Erythroblast (primary cell): ENCODE data around the gene EYS.

Source experiments
- DNase-seq, 2 experiments: peaks; one replicate each; lab custom pipeline; 2025; lab: John Stamatoyannopoulos, UW
- GATA1 ChIP-seq: IDR thresholded peaks from 2 replicates; pipeline ENCODE4 v1.6.1; 2011; ENCODE audit warnings: low read depth, mild to moderate bottlenecking, control low read depth, low read length, moderate library complexity
- POLR2A ChIP-seq: IDR thresholded peaks from 2 replicates; pipeline ENCODE4 v1.6.1; 2011; ENCODE audit warnings: mild to moderate bottlenecking, low read length

Gene EYS

GRCh38 chr6:65189236-65189881 is 517.7 kb downstream of the EYS start:
- no peak for DNase-seq
- TF ChIP-seq POLR2A (no peak), GATA1 (no peak)

GRCh38 chr6:65186826-65187225 is 520.2 kb downstream of the EYS start:
- no peak for DNase-seq
- TF ChIP-seq POLR2A (no peak), GATA1 (no peak)

GRCh38 chr6:65182681-65183080 is 524.3 kb downstream of the EYS start:
- TF ChIP-seq GATA1 (no peak), POLR2A (no peak)
- no peak for DNase-seq

GRCh38 chr6:65170273-65170672 is 536.8 kb downstream of the EYS start:
- TF ChIP-seq POLR2A (no peak), GATA1 (no peak)
- no peak for DNase-seq

- no peak for DNase-seq
- TF ChIP-seq GATA1 = no peak
- no peak for TF ChIP-seq POLR2A
These were observed 545.4 kb downstream of the EYS start for GRCh38 chr6:65161661-65162060.

GRCh38 chr6:65157025-65157424 is 550.0 kb downstream of the EYS start:
- DNase-seq = no peak
- TF ChIP-seq GATA1 = no peak
- no peak for TF ChIP-seq POLR2A

- DNase-seq = no peak
- TF ChIP-seq POLR2A (no peak), GATA1 (no peak)
These were observed 551.9 kb downstream of the EYS start for GRCh38 chr6:65155083-65155482.

GRCh38 chr6:65149841-65150240 is 557.2 kb downstream of the EYS start:
- TF ChIP-seq GATA1 = no peak
- TF ChIP-seq POLR2A = no peak
- no peak for DNase-seq

- DNase-seq = no peak
- TF ChIP-seq POLR2A (no peak), GATA1 (no peak)
These were observed 558.2 kb downstream of the EYS start for GRCh38 chr6:65148839-65149238.

GRCh38 chr6:65135567-65135966 is 571.5 kb downstream of the EYS start:
- DNase-seq = no peak
- TF ChIP-seq POLR2A (no peak), GATA1 (no peak)

- TF ChIP-seq GATA1 (no peak), POLR2A (no peak)
- no peak for DNase-seq
These were observed 580.4 kb downstream of the EYS start for GRCh38 chr6:65126667-65127066.

- no peak for TF ChIP-seq GATA1
- no peak for TF ChIP-seq POLR2A
- no peak for DNase-seq
These were observed 583.5 kb downstream of the EYS start for GRCh38 chr6:65123521-65123920.

GRCh38 chr6:65117817-65118409 is 589.1 kb downstream of the EYS start:
- TF ChIP-seq GATA1 = no peak
- no peak for TF ChIP-seq POLR2A
- no peak for DNase-seq

- DNase-seq = no peak
- TF ChIP-seq GATA1 (no peak), POLR2A (no peak)
These were observed 590.7 kb downstream of the EYS start for GRCh38 chr6:65116326-65116725.

GRCh38 chr6:65113581-65113980 is 593.4 kb downstream of the EYS start:
- no peak for DNase-seq
- no peak for TF ChIP-seq GATA1
- no peak for TF ChIP-seq POLR2A

- no peak for TF ChIP-seq POLR2A
- no peak for TF ChIP-seq GATA1
- DNase-seq = no peak
These were observed 594.6 kb downstream of the EYS start for GRCh38 chr6:65112435-65112834.

- TF ChIP-seq GATA1 (no peak), POLR2A (no peak)
- DNase-seq = no peak
These were observed 597.0 kb downstream of the EYS start for GRCh38 chr6:65110031-65110430.
